GM21737 (cell line): ENCODE data around the gene HEMK1.

Experiments used
- ATAC-seq: cut with Tn5 transposase; IDR thresholded peaks from one replicate; pipeline ENCODE4 v1.9.1; 2021; ENCODE audit warnings: mild to moderate bottlenecking, moderate library complexity; ENCODE audit not compliant: unreplicated experiment

HEMK1 gene

GRCh38 chr3:50568947-50569749, at the start of gene HEMK1:
Gene HEMK1 (plus strand): TSS chr3:50569522. CDS start chr3:50571105, 1,583 bp downstream.
- peak; percentile 62 for ATAC-seq

- ATAC-seq, result no peak
Measured at GRCh38 chr3:50520849-50521248, 48.5 kb upstream of the HEMK1 start.

- ATAC-seq, result no peak
Measured at GRCh38 chr3:50521572-50521971, 47.8 kb upstream of the HEMK1 start.

- ATAC-seq, result no peak
Measured at GRCh38 chr3:50523279-50523811, 46.0 kb upstream of the HEMK1 start.

- no peak for ATAC-seq
Measured at GRCh38 chr3:50524746-50525145, 44.6 kb upstream of the HEMK1 start.

GRCh38 chr3:50525191-50525910, 44.0 kb upstream of the HEMK1 start:
- no peak for ATAC-seq

GRCh38 chr3:50525987-50526386, 43.3 kb upstream of the HEMK1 start:
- ATAC-seq, result no peak

GRCh38 chr3:50530001-50530970, 39.0 kb upstream of the HEMK1 start:
- ATAC-seq, result no peak

GRCh38 chr3:50531201-50531600, 38.1 kb upstream of the HEMK1 start:
- no peak for ATAC-seq

- no peak for ATAC-seq
Measured at GRCh38 chr3:50532062-50532705, 37.1 kb upstream of the HEMK1 start.

- ATAC-seq, result no peak
Measured at GRCh38 chr3:50533316-50533715, 36.0 kb upstream of the HEMK1 start.

GRCh38 chr3:50533807-50534461, 35.4 kb upstream of the HEMK1 start:
- ATAC-seq, result no peak

- ATAC-seq, result no peak
Measured at GRCh38 chr3:50534681-50535330, 34.5 kb upstream of the HEMK1 start.

- ATAC-seq, result no peak
Measured at GRCh38 chr3:50536471-50537180, 32.7 kb upstream of the HEMK1 start.

- no peak for ATAC-seq
Measured at GRCh38 chr3:50537421-50538129, 31.7 kb upstream of the HEMK1 start.

GRCh38 chr3:50539356-50540286, 29.7 kb upstream of the HEMK1 start:
- no peak for ATAC-seq
